Mesendoderm (in vitro differentiated cells): ENCODE data around the gene MUSTN1. TPM values are rescaled to one million over a fixed set of nuclear protein-coding genes. Genes with fewer than 3 reads are reported as not detected.

Experiments
- small RNA-seq: library from polyadenylated mRNA; stranded (forward); fragments of <200 nt; extraction: miRNeasy Mini kit (QIAGEN cat#:217004); gene quantifications from one replicate; pipeline ENCODE3, GENCODE V24; 2013; ENCODE audit not compliant: insufficient read depth

Gene MUSTN1

Small RNA genes lying within 50 kb of the gene (small RNA-seq; reads per million reads assigned to genes)
- not detected for gene MIR8064
- not detected for gene MUSTN1
